ENCODE data around the gene GIMAP6.
"Not testable (repeated sequence)": the region's sequence is repeated elsewhere in the genome, so short reads cannot be mapped to it uniquely, and the experiment has no call there.

GIMAP6 gene

DNA sequence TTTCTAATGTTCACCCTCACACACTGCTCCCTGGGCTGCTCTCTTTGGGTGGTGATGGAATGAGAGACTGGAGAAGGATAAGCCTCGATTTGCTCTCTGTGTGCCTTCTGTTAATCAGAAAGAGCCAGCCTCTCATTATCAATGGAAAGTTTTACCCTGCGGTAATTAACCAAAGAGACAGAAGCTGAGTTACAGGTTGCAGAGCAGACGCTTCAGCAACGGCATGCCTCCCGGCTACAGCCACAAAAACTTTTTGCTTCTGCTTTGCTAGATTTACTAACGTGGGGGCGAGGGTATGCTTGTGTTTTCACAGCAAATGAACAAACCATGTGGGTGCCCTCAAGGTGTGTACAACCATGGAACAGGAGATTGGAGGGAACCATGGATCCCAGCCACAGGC lies 47.0 kb downstream of the GIMAP6 start:
- DNase-seq (ENCODE audit: low spot score): no peak

DNA sequence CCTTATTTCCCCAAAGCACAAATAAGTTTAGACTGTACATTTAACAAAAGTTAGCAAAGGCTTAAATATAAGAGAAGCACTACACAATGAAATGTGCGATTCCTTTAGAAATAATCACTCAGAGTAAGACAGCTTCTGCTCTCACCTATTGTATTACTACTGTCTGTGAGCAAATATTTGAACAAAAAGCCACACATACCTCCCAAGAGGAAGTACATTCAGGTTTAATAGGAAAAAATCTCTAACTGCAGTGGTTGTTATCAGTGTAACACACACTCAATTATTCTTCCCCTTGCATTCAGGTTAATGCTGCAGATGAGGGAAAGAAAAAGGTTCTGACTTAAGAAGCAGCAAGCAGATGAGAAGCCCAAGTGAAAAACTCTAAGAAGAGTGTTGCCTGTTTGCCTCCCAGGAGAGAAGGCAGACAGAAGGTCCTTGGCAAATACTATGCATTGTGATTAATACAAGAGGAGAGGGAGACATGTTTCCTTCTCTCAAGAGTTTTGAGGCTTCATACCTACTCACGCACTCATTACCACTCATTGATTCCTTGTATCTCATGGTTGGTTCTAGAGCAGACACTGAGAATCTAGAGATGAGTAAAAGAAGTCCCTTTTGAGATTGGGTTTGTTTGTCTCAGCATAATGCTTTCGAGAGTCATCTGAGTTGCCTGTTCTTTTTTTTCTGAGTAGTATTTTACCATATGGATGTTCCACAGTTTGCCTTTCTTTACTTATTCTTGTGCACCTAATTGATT lies 51.4 kb downstream of the GIMAP6 start:
- DNase-seq (ENCODE audit: low spot score): no peak

DNA sequence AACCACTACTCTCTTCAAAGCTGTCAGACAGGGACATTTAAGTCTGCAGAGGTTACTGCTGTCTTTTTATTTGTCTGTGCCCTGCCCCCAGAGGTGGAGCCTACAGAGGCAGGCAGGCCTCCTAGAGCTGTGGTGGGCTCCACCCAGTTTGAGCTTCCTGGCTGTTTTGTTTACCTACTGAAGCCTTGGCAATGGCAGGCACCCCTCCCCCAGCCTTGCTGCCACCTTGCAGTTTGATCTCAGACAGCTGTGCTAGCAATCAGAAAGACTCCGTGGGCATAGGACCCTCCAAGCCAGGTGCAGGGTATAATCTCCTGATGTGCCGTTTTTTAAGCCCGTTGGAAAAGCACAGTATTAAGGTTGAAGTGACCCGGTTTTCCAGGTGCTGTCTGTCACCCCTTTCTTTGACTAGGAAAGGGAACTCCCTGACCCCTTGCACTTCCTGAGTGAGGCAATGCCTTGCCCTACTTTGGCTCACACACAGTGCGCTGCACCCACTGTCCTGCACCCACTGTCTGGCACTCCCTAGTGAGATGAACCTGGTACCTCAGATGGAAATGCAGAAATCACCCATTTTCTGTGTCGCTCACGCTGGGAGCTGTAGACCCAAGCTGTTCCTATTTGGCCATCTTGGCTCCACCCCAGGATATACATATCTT lies 52.1 kb downstream of the GIMAP6 start:
- not testable (repeated sequence) for DNase-seq (ENCODE audit: low spot score)
